ENCODE results near the gene SLC17A7.
"Not testable (repeated sequence)": the region's sequence is repeated elsewhere in the genome, so short reads cannot be mapped to it uniquely, and the experiment has no call there.

Gene SLC17A7

GRCh38 chr19:49444100-49444700 is 2.9 kb upstream of the SLC17A7 start:
- not testable (repeated sequence) for DNase-seq (ENCODE audit: low read depth)

- DNase-seq (ENCODE audit: low read depth) = peak; percentile 88
Measured at GRCh38 chr19:49443366-49444099, 2.2 kb upstream of the SLC17A7 start.

- no peak for DNase-seq (ENCODE audit: low read depth)
Measured at GRCh38 chr19:49442771-49443365, 1.5 kb upstream of the SLC17A7 start.

- no peak for DNase-seq (ENCODE audit: low read depth)
Measured at GRCh38 chr19:49442354-49442753, 1.0 kb upstream of the SLC17A7 start.

GRCh38 chr19:49441960-49442350 is 628 bp upstream of the SLC17A7 start:
- no peak for DNase-seq (ENCODE audit: low read depth)

- no peak for DNase-seq (ENCODE audit: low read depth)
Measured at GRCh38 chr19:49440439-49441209, 703 bp downstream of the SLC17A7 start.

GRCh38 chr19:49439836-49440235 is 1.5 kb downstream of the SLC17A7 start:
- no peak for DNase-seq (ENCODE audit: low read depth)

GRCh38 chr19:49438261-49438660 is 3.1 kb downstream of the SLC17A7 start:
- no peak for DNase-seq (ENCODE audit: low read depth)

GRCh38 chr19:49437231-49437630 is 4.1 kb downstream of the SLC17A7 start:
- DNase-seq (ENCODE audit: low read depth) = no peak

GRCh38 chr19:49436381-49437017 is 4.8 kb downstream of the SLC17A7 start:
- peak; percentile 47 for DNase-seq (ENCODE audit: low read depth)

- DNase-seq (ENCODE audit: low read depth) = no peak
Measured at GRCh38 chr19:49435670-49436069, 5.7 kb downstream of the SLC17A7 start.

GRCh38 chr19:49434907-49435583 is 6.3 kb downstream of the SLC17A7 start:
- no peak for DNase-seq (ENCODE audit: low read depth)

GRCh38 chr19:49433240-49433901 is 8.0 kb downstream of the SLC17A7 start:
- DNase-seq (ENCODE audit: low read depth) = no peak

GRCh38 chr19:49432141-49433073 is 8.9 kb downstream of the SLC17A7 start:
- no peak for DNase-seq (ENCODE audit: low read depth)

GRCh38 chr19:49431330-49431749 is 10.0 kb downstream of the SLC17A7 start:
- DNase-seq (ENCODE audit: low read depth) = no peak

- DNase-seq (ENCODE audit: low read depth) = no peak
Measured at GRCh38 chr19:49430678-49431329, 10.5 kb downstream of the SLC17A7 start.

- no peak for DNase-seq (ENCODE audit: low read depth)
Measured at GRCh38 chr19:49430172-49430677, 11.1 kb downstream of the SLC17A7 start.

GRCh38 chr19:49428547-49429451 is 12.5 kb downstream of the SLC17A7 start:
- no peak for DNase-seq (ENCODE audit: low read depth)
